ENCODE results near the gene GLIS1. TPM values are rescaled to one million over a fixed set of nuclear protein-coding genes. Genes with fewer than 3 reads are reported as not detected.

GLIS1 gene
- total RNA-seq, 1 experiment from 2014 or later: 0.28 TPM

GRCh38 chr1:53527368-53527767, 211.6 kb downstream of the GLIS1 start:
- no peak overlapping the region for H3K14ac ChIP-seq (ENCODE audit: insufficient read depth, low read length)
- Mint-ChIP-seq H3K4me3 (no peak overlapping the region), H3K36me3 (ENCODE audit: insufficient read depth in 1 of 3, low read depth in 3 of 3) (no peaks in the 10 kb centered on the region), H3K9me3 (no peaks in the 10 kb centered on the region), H3K27me3 (ENCODE audit: low read depth) (peaks cover 24% of the 10 kb centered on the region), H3K27ac (no peak overlapping the region), H3K4me1 (peaks cover 2 to 17% of the 10 kb centered on the region in 2 experiments; a peak in 3 of 4 replicates)
- no peak for DNase-seq
- H2AK5ac ChIP-seq (ENCODE audit: insufficient read length, low read length): no peak overlapping the region
- no peak overlapping the region for H4K8ac ChIP-seq (replicated peaks; ENCODE audit: insufficient read length, low read depth, low read length)
- H4K91ac ChIP-seq (ENCODE audit: insufficient read length, low read depth, low read length): no peak overlapping the region
- no peaks in the 10 kb centered on the region for H3K9me3 ChIP-seq (ENCODE audit: control insufficient read depth, low read depth, low read length)
- no peak overlapping the region for H3K4ac ChIP-seq (ENCODE audit: low read depth, low read length)
- H3T11ph ChIP-seq (ENCODE audit: low read length): no peak overlapping the region
- no peak overlapping the region for H3K23ac ChIP-seq (ENCODE audit: insufficient read length, low read depth, low read length)
- H3K23me2 ChIP-seq (ENCODE audit: insufficient read length, low read depth, low read length, poor library complexity, severe bottlenecking): no peaks in the 10 kb centered on the region
- H3K79me1 ChIP-seq (ENCODE audit: insufficient read depth, low read depth, low read length, poor library complexity, severe bottlenecking): no peaks in the 10 kb centered on the region
- H2BK15ac ChIP-seq (ENCODE audit: low read depth, low read length): no peak overlapping the region
- H3K4me2 ChIP-seq (ENCODE audit: insufficient read depth, insufficient read length, low read length): no peak overlapping the region
- no peak overlapping the region for H4K5ac ChIP-seq (ENCODE audit: insufficient read length, low read depth, low read length)
- no peak overlapping the region for H2BK120ac ChIP-seq (ENCODE audit: low read depth, low read length, poor library complexity, severe bottlenecking)
- TF ChIP-seq CTCF (conservative IDR thresholded peaks at IDR 0.05): no peak
- whole genome bisulfite sequencing (ENCODE audit: extremely low coverage, insufficient read length, low lambda C conversion rate): no CpG with 5 or more reads among the region's 7 CpGs
- no peak overlapping the region for H3K18ac ChIP-seq (ENCODE audit: insufficient read length, low read depth, low read length)
- no peak overlapping the region for H2BK5ac ChIP-seq (ENCODE audit: insufficient read length, low read length)
- no peaks in the 10 kb centered on the region; the same call in 1 of the 2 replicates for H3K4me1 ChIP-seq (ENCODE audit: insufficient read depth, low read length)
- H2AFZ ChIP-seq (ENCODE audit: low read length): no peak overlapping the region
- no peak overlapping the region for H2BK20ac ChIP-seq (ENCODE audit: low read depth, low read length, poor library complexity, severe bottlenecking)
- no peak overlapping the region for H3K56ac ChIP-seq (ENCODE audit: insufficient read length, low read depth, low read length)
- no peak overlapping the region for H3K27ac ChIP-seq (ENCODE audit: insufficient read length, low read depth, low read length)
- no peaks in the 10 kb centered on the region for H3K79me2 ChIP-seq (ENCODE audit: insufficient read depth, low read length)
- no peak overlapping the region for H2BK12ac ChIP-seq (ENCODE audit: insufficient read length, low read depth, low read length)
- no peak overlapping the region for H3K9ac ChIP-seq (ENCODE audit: extremely low read depth, insufficient read length, low read length)
- no peaks in the 10 kb centered on the region for H4K20me1 ChIP-seq (ENCODE audit: control insufficient read depth, insufficient read depth, insufficient read length)
- no peaks in the 10 kb centered on the region; the same call in 1 of the 2 replicates for H3K27me3 ChIP-seq (ENCODE audit: insufficient read depth, low read length)
